ENCODE results near the gene TMEM273. TPM values are rescaled to one million over a fixed set of nuclear protein-coding genes. Genes with fewer than 3 reads are reported as not detected.

The TMEM273 gene
- total and polyA plus RNA-seq, 9 donors, result 1.5 to 25.2 (median 5.0) TPM

DNA sequence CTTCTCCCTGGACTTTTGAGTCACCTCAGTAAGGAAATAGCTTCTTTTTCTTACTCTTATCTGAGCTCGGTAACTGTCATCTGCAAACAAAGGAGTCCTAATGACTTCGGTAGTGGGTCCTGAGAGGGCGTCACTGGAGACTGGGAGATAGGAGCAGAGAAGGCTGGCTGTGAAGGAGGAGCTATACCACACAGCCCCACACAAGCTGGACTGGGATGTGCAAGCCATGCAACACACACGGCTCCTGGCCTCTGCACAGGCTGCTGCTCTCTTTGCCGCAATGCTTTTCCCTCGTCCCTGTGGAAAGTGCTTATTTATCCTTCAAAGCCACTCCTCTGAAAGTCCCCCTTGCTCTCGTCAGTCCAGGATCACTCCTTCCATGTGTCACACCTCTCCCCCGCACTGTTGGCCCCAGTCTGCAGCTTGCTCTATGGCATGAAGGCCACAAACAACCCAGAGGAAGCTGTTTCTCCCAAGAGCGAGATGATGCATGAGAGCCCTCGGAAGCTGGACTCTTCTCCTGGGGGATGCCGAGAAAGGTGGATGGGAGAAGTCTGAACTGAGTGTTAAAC, 14.9 kb downstream of the TMEM273 start:
- Histone ChIP-seq H3K9me3 (no peaks in the 10 kb centered on the region), H3K27ac (no peak overlapping the region), H3K36me3 (no peaks in the 10 kb centered on the region), H3K4me1 (ENCODE audit: insufficient read depth) (no peaks in the 10 kb centered on the region), H3K4me3 (no peak overlapping the region), H3K27me3 (no peaks in the 10 kb centered on the region)
- intact Hi-C loops (cut with DNase I), result loop anchor here in 1 of 4 donors (5.0 kb wide), 1 partner anchor 196 kb away; no protein-coding TSS in a partner anchor
- DNase-seq, result no peak
- WGBS, 3 donors, result 87 to 89% (median 88%) methylated on average over 11 of the region's 11 CpGs
- TF ChIP-seq POLR2A (IDR thresholded peaks at IDR 0.05), result no peak
- TF ChIP-seq, protein P1, sequence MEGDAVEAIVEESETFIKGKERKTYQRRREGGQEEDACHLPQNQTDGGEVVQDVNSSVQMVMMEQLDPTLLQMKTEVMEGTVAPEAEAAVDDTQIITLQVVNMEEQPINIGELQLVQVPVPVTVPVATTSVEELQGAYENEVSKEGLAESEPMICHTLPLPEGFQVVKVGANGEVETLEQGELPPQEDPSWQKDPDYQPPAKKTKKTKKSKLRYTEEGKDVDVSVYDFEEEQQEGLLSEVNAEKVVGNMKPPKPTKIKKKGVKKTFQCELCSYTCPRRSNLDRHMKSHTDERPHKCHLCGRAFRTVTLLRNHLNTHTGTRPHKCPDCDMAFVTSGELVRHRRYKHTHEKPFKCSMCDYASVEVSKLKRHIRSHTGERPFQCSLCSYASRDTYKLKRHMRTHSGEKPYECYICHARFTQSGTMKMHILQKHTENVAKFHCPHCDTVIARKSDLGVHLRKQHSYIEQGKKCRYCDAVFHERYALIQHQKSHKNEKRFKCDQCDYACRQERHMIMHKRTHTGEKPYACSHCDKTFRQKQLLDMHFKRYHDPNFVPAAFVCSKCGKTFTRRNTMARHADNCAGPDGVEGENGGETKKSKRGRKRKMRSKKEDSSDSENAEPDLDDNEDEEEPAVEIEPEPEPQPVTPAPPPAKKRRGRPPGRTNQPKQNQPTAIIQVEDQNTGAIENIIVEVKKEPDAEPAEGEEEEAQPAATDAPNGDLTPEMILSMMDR (IDR thresholded peaks at IDR 0.05), result no peak

DNA sequence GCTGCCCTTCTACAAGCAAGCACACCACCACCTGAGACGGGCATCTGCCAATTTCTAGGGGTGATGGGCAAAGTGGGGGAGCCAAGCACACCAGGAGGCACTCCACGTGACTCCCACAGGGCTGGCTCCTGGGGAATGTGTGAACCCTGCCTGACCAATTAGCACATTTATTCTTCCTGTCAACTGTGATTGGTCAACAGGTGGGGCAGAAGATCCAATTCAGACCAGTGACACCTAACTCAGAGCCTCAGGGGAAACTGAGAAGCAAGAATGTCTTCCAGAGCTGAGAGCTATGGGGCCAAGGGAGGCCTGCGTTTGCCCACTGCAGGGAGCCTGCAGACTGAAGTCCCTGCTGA, 15.4 kb downstream of the TMEM273 start:
- no peak for DNase-seq
- H3K9me3 ChIP-seq, result no peaks in the 10 kb centered on the region
- no peak overlapping the region for H3K4me3 ChIP-seq
- no peaks in the 10 kb centered on the region for H3K4me1 ChIP-seq (ENCODE audit: insufficient read depth)
- H3K27me3 ChIP-seq, result no peaks in the 10 kb centered on the region
- no peak overlapping the region for H3K27ac ChIP-seq
- TF ChIP-seq POLR2A (IDR thresholded peaks at IDR 0.05), result no peak
- TF ChIP-seq, protein P1 (IDR thresholded peaks at IDR 0.05), result no peak
- no peak for TF ChIP-seq EP300 (IDR thresholded peaks at IDR 0.05)
- H3K36me3 ChIP-seq, result no peaks in the 10 kb centered on the region
- 91 to 98% (median 93%) methylated on average over 3 of the region's 3 CpGs for WGBS, 3 donors
- intact Hi-C loops (cut with DNase I), result loop anchor here in 1 of 4 donors (5.0 kb wide), 1 partner anchor 195 kb away; no protein-coding TSS in a partner anchor

DNA sequence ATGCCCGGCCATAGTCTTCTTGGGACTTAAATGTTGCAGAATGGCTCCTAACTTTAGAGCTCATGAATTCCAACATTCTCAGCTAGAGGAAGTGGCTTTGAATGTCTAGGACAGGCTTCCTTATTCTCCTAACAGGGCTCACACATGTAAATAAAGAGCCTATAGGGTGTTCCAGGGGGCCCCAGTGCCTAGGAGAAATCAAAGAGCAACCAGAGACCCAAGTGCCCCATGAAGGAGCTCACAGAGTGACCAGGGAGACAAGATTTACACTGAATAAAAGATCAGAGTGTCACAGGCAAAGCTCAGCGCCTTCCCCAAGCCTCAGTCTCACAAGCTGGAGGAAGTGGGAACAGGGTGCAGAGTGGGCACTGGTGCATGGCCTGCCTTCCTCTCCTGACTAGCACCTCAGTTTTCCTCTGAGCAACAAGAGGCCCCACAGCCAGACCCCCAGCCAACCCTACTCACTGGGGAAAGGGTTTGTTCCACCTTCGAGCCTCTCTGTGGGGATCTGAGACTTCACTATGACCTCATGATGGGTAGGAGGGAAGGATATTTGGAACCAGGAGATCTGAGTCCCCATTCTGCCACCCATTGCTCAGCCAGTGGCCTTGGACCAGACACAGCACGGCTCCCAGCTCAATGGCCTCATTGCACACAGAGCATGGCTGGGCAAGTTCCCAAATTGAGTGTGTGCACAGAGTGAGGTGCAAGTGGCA, 16.0 kb downstream of the TMEM273 start:
- no peaks in the 10 kb centered on the region for H3K36me3 ChIP-seq
- no peak overlapping the region for H3K4me3 ChIP-seq
- intact Hi-C loops (cut with DNase I), result loop anchor here in 1 of 4 donors (5.0 kb wide), 1 partner anchor 195 kb away; no protein-coding TSS in a partner anchor
- no peak for TF ChIP-seq POLR2A (IDR thresholded peaks at IDR 0.05)
- no peak for TF ChIP-seq EP300 (IDR thresholded peaks at IDR 0.05)
- TF ChIP-seq, protein P1 (IDR thresholded peaks at IDR 0.05), result no peak
- WGBS, 3 donors, result 88 to 94% (median 92%) methylated on average over 4 of the region's 4 CpGs
- no peaks in the 10 kb centered on the region for H3K27me3 ChIP-seq
- DNase-seq, result no peak
- H3K4me1 ChIP-seq (ENCODE audit: insufficient read depth), result no peaks in the 10 kb centered on the region
- no peaks in the 10 kb centered on the region for H3K9me3 ChIP-seq
- H3K27ac ChIP-seq, result no peak overlapping the region

DNA sequence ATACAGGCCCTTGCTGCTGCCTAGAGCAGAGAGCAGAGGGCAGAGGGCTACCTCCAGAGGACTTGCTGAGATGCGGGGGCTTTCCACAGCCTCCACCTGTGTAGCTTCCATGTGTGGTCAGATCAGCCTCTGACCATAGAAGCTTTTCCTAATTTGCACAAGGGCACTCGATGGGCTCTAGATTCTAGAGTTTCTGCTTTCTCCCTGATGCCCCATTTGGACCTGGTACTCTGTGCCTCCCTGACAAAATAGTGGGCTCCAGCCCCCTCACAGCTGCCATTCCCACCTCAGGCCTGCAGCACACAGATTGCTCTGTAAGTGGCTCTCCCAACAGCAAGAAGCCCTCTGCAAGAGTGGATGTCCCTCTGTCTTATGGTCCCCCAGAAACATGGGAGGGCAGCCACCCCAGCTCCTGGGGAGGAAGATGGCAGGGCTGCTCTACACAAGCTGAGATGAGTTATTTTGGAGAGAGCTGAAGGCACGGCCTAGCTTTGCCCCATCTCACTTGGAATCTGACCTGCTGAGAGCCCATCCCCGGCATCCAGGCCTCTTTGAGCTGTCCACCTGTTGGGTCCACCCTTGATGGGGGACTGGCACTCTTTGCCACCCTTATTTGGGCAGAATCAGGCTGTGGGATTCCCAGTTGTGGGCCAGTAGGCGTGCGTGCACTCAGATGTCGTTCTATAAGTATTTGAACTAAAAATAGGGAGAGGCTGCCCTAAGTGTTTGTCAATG, 16.7 kb downstream of the TMEM273 start:
- Histone ChIP-seq H3K27ac (no peak overlapping the region), H3K4me1 (ENCODE audit: insufficient read depth) (no peaks in the 10 kb centered on the region), H3K27me3 (no peaks in the 10 kb centered on the region), H3K4me3 (no peak overlapping the region), H3K36me3 (no peaks in the 10 kb centered on the region), H3K9me3 (no peaks in the 10 kb centered on the region)
- no peak for DNase-seq
- TF ChIP-seq, protein P1 (IDR thresholded peaks at IDR 0.05), result no peak
- TF ChIP-seq POLR2A (IDR thresholded peaks at IDR 0.05), result no peak
- TF ChIP-seq EP300 (IDR thresholded peaks at IDR 0.05), result no peak
- 78 to 89% (median 81%) methylated on average over 7 of the region's 7 CpGs for WGBS, 3 donors
- intact Hi-C loops (cut with DNase I), result loop anchor here in 1 of 4 donors (5.0 kb wide), 1 partner anchor 194 kb away; no protein-coding TSS in a partner anchor

All from ovary (tissue), 9 donors.